RWPE1 (cell line): Measurements from ENCODE around the gene ZIC2.

Experiments used
- CTCF ChIA-PET: fragments of 350-600 bp; sonication (Branson Sonifier 250); formaldehyde crosslinking; extraction: SDS; loops from one replicate; lab custom pipeline; 2021; lab: Yijun Ruan, JAX
- POLR2A ChIA-PET: fragments of 400-600 bp; formaldehyde crosslinking; extraction: SDS; loops from one replicate; lab custom pipeline; 2020; ENCODE audit warnings: antibody characterized with exemption; ENCODE audit not compliant: low non-redundant PET; lab: Yijun Ruan, JAX
- DNase-seq: peaks from one replicate; pipeline ENCODE4 v3.0.0; 2012; ENCODE audit warnings: low spot score
- H3K27ac ChIP-seq: fragments of 450-650 bp; 2 replicates; pipeline ENCODE4 v1.5.1; 2017
- CTCF ChIP-seq: fragments of 450-650 bp; conservative IDR thresholded peaks from 2 replicates; pipeline ENCODE4 v1.5.1; 2017; ENCODE audit warnings: low read depth, mild to moderate bottlenecking

Gene ZIC2

GRCh38 chr13:99984461-99985240, 3.1 kb downstream of the ZIC2 start:
- no peak for DNase-seq
- TF ChIP-seq CTCF: no peak
- ChIA-PET CTCF (no interaction called here), POLR2A (no interaction called here)
- no peak overlapping the region for H3K27ac ChIP-seq

GRCh38 chr13:99985241-99985874, 3.8 kb downstream of the ZIC2 start:
- no peak for DNase-seq
- POLR2A ChIA-PET: no interaction called here
- no peak overlapping the region for H3K27ac ChIP-seq
- CTCF ChIA-PET: interaction anchor here (0.6 kb wide), 2 partner anchors 146 to 690 kb away, joined by 3 read pairs; no protein-coding TSS in a partner anchor
- TF ChIP-seq CTCF: no peak

- DNase-seq: no peak
- ChIA-PET POLR2A (no interaction called here), CTCF (interaction anchor here (0.6 kb wide), 2 partner anchors 146 to 689 kb away, joined by 3 read pairs; no protein-coding TSS in a partner anchor)
- no peak for TF ChIP-seq CTCF
- no peak overlapping the region for H3K27ac ChIP-seq
Measured at GRCh38 chr13:99985886-99986527, 4.4 kb downstream of the ZIC2 start.

GRCh38 chr13:99986741-99987140, 5.2 kb downstream of the ZIC2 start:
- POLR2A ChIA-PET: no interaction called here
- no peak for TF ChIP-seq CTCF
- CTCF ChIA-PET: interaction anchor here (0.6 kb wide), 1 partner anchor 86 kb away, joined by 3 read pairs; no protein-coding TSS in a partner anchor
- H3K27ac ChIP-seq: no peak overlapping the region
- DNase-seq: no peak

- ChIA-PET CTCF (interaction anchor here (0.6 kb wide), 1 partner anchor 87 kb away, joined by 3 read pairs; no protein-coding TSS in a partner anchor), POLR2A (no interaction called here)
- no peak for DNase-seq
- no peak overlapping the region for H3K27ac ChIP-seq
- no peak for TF ChIP-seq CTCF
Measured at GRCh38 chr13:99987154-99988019, 5.8 kb downstream of the ZIC2 start.
